ENCODE measurements around the gene SMYD3. TPM values are rescaled to one million over a fixed set of nuclear protein-coding genes. Genes with fewer than 3 reads are reported as not detected.
A peak's percentile ranks its signal among the peaks of the same experiment; 100 is the strongest.

SMYD3 gene
- total RNA-seq, 1 donor from 2014 or later = 20.8 TPM

DNA sequence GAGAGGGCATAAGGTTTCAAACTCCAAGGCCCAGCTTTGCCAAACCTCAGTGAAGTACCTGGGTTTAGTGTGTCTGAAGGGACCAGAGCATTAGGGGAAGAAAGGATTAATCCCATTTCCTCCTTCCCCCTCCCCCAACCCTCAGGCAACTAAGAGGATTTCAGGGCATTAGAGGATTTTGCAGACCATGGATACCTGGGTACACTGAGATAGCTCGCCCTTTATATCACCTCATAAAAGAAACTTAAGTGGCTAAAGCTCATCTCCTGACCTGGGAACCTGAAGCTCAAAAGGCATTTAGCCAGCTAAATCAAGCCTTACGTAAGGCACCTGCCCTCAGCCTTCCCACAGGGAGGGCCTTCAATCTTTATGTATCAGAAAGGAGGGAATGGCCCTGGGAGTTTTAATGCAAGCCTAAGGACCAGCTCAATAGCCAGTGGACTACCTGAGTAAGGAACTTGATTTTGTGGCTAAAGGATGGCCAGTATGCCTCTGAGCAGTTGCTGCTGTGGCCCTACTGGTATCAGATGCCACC, 26.4 kb upstream of the SMYD3 start:
- DNase-seq (no peak), ATAC-seq (ENCODE audit: low read depth) (no peak)
- POLR2A ChIA-PET = no interaction called here
- CTCF ChIA-PET = interaction anchor here (0.6 to 0.8 kb wide), 2 partner anchors 36 to 90 kb away, joined by 3 read pairs; no protein-coding TSS in a partner anchor
- Mint-ChIP-seq H3K4me3 (no peak overlapping the region), H3K36me3 (ENCODE audit: low read depth) (no peaks in the 10 kb centered on the region), H3K27me3 (no peaks in the 10 kb centered on the region), H3K4me1 (no peaks in the 10 kb centered on the region), H3K9me3 (peaks cover 11% of the 10 kb centered on the region), H3K27ac (no peak overlapping the region)
- intact Hi-C loops (cut with micrococcal nuclease) = no loop called here
- no peak for TF ChIP-seq CTCF (IDR thresholded peaks at IDR 0.05)

- H3K9me3 Mint-ChIP-seq = peaks cover 11% of the 10 kb centered on the region
- no peak for TF ChIP-seq CTCF (IDR thresholded peaks at IDR 0.05)
- H3K36me3 Mint-ChIP-seq (ENCODE audit: low read depth) = no peaks in the 10 kb centered on the region
- no peaks in the 10 kb centered on the region for H3K27me3 Mint-ChIP-seq
- POLR2A ChIA-PET = no interaction called here
- H3K4me1 Mint-ChIP-seq = peaks cover 1% of the 10 kb centered on the region
- intact Hi-C loops (cut with micrococcal nuclease) = no loop called here
- ATAC-seq (ENCODE audit: low read depth) = no peak
- H3K27ac Mint-ChIP-seq = no peak overlapping the region
- CTCF ChIA-PET = interaction anchor here (0.6 kb wide), 1 partner anchor 1404 kb away, joined by 4 read pairs; no protein-coding TSS in a partner anchor
- DNase-seq = no peak
- H3K4me3 Mint-ChIP-seq = no peak overlapping the region
Observed at GRCh38 chr1:246532519-246532918, 25.4 kb upstream of the SMYD3 start.

DNA sequence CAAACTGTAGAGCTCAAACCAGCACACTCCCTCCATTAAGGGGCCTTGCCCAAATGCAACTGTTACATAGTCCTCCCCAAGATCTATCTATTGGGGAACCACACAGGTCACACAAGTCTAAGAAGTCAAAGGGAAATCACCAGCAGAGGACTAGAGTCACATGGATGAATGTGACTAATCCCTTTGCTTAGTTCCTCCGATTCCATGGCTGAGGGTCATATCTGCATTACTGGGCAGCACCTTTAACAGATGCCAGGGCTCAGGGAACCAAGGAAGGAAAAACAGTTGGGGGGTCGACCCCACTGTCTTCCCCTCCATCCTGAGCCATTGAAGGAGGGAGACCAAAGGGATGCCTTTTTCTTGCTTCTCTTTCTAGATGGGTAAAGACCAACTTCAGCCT, 23.4 kb upstream of the SMYD3 start:
- no peak for TF ChIP-seq CTCF (IDR thresholded peaks at IDR 0.05)

GRCh38 chr1:246528933-246529731, 22.1 kb upstream of the SMYD3 start:
- ChIA-PET CTCF (no interaction called here), POLR2A (no interaction called here)
- Mint-ChIP-seq H3K4me3 (no peak overlapping the region), H3K27ac (no peak overlapping the region), H3K36me3 (ENCODE audit: low read depth) (no peaks in the 10 kb centered on the region), H3K4me1 (peaks cover 6% of the 10 kb centered on the region), H3K27me3 (no peaks in the 10 kb centered on the region), H3K9me3 (peaks cover 11% of the 10 kb centered on the region)
- no peak for TF ChIP-seq CTCF (IDR thresholded peaks at IDR 0.05)
- DNase-seq (no peak), ATAC-seq (ENCODE audit: low read depth) (no peak)
- intact Hi-C loops (cut with micrococcal nuclease) = no loop called here

More for the DNA sequence above, 23.4 kb upstream of the SMYD3 start:
- Mint-ChIP-seq H3K36me3 (ENCODE audit: low read depth) (no peaks in the 10 kb centered on the region), H3K27ac (no peak overlapping the region), H3K9me3 (peaks cover 11% of the 10 kb centered on the region), H3K27me3 (no peaks in the 10 kb centered on the region), H3K4me1 (peaks cover 6% of the 10 kb centered on the region), H3K4me3 (no peak overlapping the region)
- ATAC-seq (ENCODE audit: low read depth) (no peak), DNase-seq (no peak)
- ChIA-PET CTCF (no interaction called here), POLR2A (no interaction called here)
- intact Hi-C loops (cut with micrococcal nuclease) = no loop called here

GRCh38 chr1:246527402-246528088, 20.5 kb upstream of the SMYD3 start:
- ATAC-seq (ENCODE audit: low read depth) = no peak
- H3K36me3 Mint-ChIP-seq (ENCODE audit: low read depth) = no peaks in the 10 kb centered on the region
- H3K9me3 Mint-ChIP-seq = peaks cover 11% of the 10 kb centered on the region
- DNase-seq = no peak
- no peak for TF ChIP-seq CTCF (IDR thresholded peaks at IDR 0.05)
- no peak overlapping the region for H3K4me3 Mint-ChIP-seq
- ChIA-PET POLR2A (no interaction called here), CTCF (no interaction called here)
- H3K27ac Mint-ChIP-seq = peak overlapping the region; percentile 56
- peaks cover 6% of the 10 kb centered on the region for H3K4me1 Mint-ChIP-seq
- no peaks in the 10 kb centered on the region for H3K27me3 Mint-ChIP-seq
- intact Hi-C loops (cut with micrococcal nuclease) = no loop called here
